GM21515 (cell line): ENCODE data around the gene MORC1.
"Not testable (repeated sequence)": the region's sequence is repeated elsewhere in the genome, so short reads cannot be mapped to it uniquely, and the experiment has no call there.

Source experiments
- ATAC-seq: cut with Tn5 transposase; IDR thresholded peaks from one replicate; pipeline ENCODE4 v1.9.1; 2021; ENCODE audit not compliant: unreplicated experiment

MORC1 gene

GRCh38 chr3:109112946-109113760 is 4.8 kb downstream of the MORC1 start:
- ATAC-seq = no peak

- no peak for ATAC-seq
Measured at GRCh38 chr3:109109574-109109973, 8.4 kb downstream of the MORC1 start.

- ATAC-seq = peak; percentile 78
Measured at GRCh38 chr3:109098079-109098644, 19.8 kb downstream of the MORC1 start.

GRCh38 chr3:109095166-109095565 is 22.8 kb downstream of the MORC1 start:
- ATAC-seq = no peak

GRCh38 chr3:109093561-109093960 is 24.4 kb downstream of the MORC1 start:
- ATAC-seq = no peak

GRCh38 chr3:109091846-109092245 is 26.1 kb downstream of the MORC1 start:
- ATAC-seq = no peak

GRCh38 chr3:109089265-109089664 is 28.7 kb downstream of the MORC1 start:
- ATAC-seq = no peak

- peak; percentile 98 for ATAC-seq
Measured at GRCh38 chr3:109081746-109082510, 36.0 kb downstream of the MORC1 start.

- ATAC-seq = not testable (repeated sequence)
Measured at GRCh38 chr3:109080090-109080489, 37.8 kb downstream of the MORC1 start.

GRCh38 chr3:109073116-109073515 is 44.8 kb downstream of the MORC1 start:
- no peak for ATAC-seq

GRCh38 chr3:109072194-109072593 is 45.7 kb downstream of the MORC1 start:
- ATAC-seq = peak; percentile 85

GRCh38 chr3:109071350-109072142 is 46.4 kb downstream of the MORC1 start:
- ATAC-seq = peak; percentile 61

GRCh38 chr3:109070211-109070610 is 47.7 kb downstream of the MORC1 start:
- ATAC-seq = no peak

- no peak for ATAC-seq
Measured at GRCh38 chr3:109066864-109067263, 51.1 kb downstream of the MORC1 start.

- peak; percentile 72 for ATAC-seq
Measured at GRCh38 chr3:109059264-109059663, 58.7 kb downstream of the MORC1 start.

GRCh38 chr3:109057616-109058015 is 60.3 kb downstream of the MORC1 start:
- ATAC-seq = no peak

GRCh38 chr3:109057056-109057455 is 60.9 kb downstream of the MORC1 start:
- no peak for ATAC-seq

- peak; percentile 75 for ATAC-seq
Measured at GRCh38 chr3:109050591-109051167, 67.3 kb downstream of the MORC1 start.

- no peak for ATAC-seq
Measured at GRCh38 chr3:109047366-109047765, 70.6 kb downstream of the MORC1 start.

- ATAC-seq = no peak
Measured at GRCh38 chr3:109045271-109046040, 72.5 kb downstream of the MORC1 start.
